HG02678 (cell line): ENCODE results near the gene OLR1.
A peak's percentile ranks its signal among the peaks of the same experiment; 100 is the strongest.
"Not testable (repeated sequence)": the region's sequence is repeated elsewhere in the genome, so short reads cannot be mapped to it uniquely, and the experiment has no call there.

ENCODE experiments used
- ATAC-seq: cut with Tn5 transposase; IDR thresholded peaks from one replicate; pipeline ENCODE4 v1.9.1; 2021; ENCODE audit warnings: mild to moderate bottlenecking, moderate library complexity; ENCODE audit not compliant: unreplicated experiment

The OLR1 gene

DNA sequence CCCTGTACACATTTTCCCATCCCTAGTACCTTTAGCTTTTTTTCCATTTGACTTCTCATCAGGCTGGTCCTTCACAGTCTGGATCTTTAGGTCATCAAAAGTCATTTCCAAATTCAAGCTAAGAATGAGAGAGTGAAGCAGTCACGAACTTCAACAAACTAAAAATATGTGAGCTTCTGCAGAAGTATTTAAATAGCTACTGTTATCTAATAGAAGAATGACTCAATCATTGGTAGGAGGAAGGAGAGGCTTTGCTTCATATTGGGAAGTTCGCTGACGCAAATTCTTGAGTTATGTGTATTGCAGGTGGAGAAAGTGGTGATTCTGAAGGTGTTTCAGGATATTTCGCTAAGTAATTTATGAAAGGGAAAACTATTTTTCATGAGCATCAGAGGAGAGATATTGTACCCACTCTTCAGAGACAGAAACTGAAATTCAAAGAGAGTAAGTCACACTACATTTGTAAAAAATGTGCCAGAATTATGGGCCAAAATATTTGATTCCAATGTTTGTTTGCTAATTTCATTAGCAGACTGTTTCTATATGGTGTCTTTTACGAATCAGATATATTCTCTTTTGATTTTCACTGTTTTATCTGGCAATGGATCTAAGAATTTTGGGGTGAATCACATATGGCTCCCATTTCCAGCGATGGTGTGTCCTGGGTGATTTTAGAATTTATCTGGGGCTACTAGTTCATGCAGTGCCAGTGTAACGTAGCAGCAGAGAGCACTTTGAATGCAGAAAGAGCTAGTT is at the start of gene OLR1:
Gene OLR1 (minus strand): TSS at position 160 of the 756 bp plus-strand sequence. CDS start 55 bp downstream, at position 105.
- no peak for ATAC-seq

DNA sequence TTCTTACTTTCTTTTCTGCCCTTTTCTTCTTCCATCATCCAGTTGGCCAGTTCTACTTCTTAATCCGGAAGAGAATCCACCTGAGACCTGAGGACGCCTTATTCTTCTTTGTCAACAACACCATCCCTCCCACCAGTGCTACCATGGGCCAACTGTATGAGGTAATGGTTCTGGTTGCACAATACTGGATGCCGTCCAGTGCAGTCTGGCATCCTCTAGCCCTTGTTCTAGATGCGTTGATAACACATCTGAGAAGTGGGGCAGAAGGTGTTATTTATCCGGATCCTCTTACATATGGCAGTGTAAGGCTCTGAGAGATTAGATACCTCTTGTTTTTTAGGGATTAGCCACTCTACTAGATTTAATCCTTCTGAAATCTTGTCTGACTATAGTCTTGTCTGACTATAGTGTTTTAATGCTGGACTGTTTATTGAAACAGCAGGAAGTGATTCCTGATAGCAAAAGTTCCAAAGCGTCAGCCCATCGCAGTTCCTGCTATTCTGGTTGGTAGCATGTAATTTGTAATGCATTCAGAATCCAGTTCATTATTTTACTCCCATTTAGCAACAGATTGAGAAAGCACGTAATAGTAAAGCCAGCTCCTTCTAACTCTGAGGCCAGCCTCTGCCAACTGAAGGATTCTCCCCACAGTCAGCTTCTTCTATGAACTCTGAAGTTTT is 48.6 kb upstream of the OLR1 start:
- ATAC-seq, result no peak

DNA sequence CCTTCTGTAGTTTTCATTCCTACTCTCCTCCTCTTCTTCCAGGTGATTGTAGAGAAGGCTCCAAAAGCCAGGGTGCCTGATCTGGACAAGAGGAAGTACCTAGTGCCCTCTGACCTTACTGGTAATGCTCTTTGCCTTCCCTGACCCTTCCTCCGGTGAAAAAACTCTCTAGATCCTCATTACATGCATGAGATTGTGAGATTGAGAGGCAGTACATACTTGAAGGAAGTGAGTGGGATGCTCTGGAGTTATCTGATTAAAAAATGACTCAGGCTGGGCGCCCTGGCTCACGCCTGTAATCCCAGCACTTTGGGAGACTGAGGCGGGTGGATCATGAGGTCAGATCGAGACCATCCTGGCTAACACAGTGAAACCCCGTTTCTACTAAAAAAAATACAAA is 46.1 kb upstream of the OLR1 start:
- no peak for ATAC-seq

DNA sequence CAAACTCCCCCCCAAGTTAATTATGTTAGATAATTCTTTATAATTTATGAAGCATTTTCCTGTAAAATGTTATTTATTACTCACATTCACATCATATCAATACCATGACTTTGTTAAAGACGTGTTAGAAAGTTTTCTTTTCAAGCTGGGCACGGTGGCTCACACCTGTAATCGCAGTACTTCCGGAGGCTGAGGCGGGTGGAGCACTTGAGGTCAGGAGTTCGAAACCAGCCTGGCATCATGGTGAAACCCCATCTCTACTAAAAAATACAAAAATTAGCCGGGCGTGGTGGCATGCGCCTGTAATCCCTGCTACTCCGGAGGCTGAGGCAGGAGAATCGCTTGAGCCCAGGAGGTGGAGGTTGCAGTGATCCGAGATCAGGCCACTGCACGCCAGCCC is 44.0 kb upstream of the OLR1 start:
- not testable (repeated sequence) for ATAC-seq

DNA sequence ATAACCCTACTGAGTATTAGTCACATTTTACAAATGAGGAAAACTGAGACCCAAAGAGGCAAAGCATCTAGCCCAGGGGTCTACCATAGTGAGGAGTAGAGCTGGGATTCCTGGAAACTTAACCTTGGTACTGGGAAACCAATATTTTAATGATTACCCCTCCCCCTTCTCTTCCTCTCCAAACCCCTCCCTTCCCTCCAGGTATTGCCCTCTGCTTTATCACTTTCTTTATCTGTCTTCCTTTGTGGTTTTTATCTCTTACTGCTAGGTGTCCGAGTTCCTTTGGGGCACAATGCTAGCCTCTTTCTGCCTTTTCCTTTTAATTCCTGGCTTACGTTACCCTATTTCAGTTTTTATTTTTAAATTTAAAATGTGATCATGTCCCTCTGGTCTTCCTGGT is 43.5 kb upstream of the OLR1 start:
- ATAC-seq, result no peak

DNA sequence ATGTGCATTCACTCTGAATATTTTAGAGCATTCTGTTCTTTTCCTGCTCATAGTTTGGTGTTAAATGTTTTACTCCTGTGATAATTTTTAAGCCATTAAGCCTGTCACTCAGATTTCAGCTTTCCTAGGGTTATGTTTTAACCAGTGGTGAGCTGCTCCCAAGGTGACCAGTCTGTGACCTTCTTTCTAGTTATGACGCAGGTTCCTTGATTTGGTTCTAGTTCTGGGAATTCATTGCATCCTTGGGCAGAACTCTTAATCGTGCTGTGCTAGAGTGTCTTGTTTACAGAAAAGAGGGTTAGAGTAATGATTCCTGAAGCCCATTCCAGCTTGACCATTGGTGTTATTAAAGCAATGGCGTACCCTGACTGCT is 42.9 kb upstream of the OLR1 start:
- no peak for ATAC-seq

DNA sequence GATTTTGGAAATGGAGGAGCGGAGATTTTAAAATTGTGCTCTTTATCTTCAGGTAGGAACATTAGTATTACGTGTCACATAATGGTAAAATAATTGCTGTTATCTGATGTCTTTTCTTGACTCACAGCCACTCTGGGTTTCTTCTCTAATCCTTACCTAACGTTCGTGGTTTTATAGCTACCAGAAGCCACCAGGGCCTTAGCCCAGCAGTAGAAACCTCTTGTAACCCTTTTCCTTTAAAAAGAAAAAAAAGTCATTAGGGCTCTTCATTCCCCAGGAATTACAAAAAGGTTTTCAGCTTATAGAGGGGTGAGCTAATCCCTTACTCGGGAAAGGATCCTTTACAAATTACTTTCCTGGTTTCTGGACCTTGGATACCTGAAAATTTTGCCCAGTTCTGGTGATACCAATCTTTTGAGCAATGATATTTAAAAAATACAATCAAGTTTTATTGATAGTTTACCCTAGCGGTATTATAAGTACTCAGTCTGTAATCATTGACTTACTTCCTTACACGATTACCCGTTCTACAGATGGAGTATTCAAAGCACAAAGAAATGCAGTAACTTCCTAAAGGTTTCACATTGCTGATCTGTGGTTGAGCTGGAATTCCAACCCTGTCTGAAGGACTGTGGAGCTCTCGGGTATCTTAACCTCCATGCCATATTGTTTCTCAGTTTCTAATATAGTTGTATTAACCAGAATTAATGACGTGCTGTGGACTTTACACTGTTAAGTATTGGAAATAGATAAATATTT is 42.4 kb upstream of the OLR1 start:
- no peak for ATAC-seq

DNA sequence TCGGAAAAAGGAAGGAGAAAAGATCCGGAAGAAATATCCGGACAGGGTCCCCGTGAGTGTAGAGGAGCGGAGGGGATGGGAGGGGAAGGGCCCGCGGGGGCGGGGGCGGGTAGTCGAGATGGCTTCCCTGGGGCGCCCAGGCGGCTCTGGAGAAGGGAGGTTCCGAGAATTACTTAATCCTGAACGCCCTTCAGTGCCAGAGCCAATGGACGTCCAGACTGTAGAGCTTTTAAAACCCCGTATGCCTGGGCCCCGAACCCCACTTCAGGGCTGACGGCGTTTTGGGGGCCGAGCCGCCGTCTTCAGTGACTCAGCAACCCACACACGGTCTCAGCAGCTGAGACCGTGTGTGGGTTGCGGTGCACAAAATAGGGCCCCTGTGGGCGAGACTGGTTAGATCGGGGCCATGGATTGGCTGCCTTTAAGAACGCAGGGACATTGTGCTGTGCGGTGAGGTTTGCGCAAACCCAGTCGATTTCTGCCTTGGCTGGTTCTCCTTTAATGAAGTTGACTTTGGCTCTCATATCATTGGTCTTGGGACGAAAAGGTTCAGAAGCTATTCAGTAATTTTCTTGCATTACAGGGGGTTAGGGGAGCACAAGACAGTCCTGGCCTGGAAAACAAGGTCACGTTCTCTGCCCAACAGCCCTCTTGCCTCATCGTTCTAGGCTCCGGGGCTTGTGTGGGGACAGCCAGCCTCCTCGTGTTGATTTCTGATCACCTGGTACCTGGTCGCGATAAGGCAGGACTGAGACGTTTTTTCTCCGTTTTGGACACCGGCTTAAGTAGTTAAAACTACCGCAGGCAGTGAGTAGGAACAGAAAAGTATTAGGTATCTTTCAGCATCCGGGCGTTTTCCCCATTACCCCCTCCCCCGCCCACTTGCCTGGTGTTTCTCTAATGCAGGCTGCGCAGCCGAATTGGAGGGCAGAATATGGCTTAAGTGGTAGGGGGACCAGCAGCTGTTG is 41.5 kb upstream of the OLR1 start:
- peak; percentile 48 for ATAC-seq

DNA sequence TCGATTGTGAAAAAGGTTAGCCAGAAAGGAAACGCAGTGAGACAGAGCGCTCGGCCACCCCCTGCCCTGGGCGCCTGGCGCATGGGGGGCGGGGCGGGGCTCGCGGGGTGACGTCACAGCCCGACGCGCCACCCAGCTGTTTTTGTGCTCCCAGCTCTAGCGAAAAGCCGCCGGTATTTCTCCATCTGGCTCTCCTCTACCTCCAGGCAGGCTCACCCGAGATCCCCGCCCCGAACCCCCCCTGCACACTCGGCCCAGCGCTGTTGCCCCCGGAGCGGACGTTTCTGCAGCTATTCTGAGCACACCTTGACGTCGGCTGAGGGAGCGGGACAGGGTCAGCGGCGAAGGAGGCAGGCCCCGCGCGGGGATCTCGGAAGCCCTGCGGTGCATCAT is 40.8 kb upstream of the OLR1 start, which contains the start of gene GABARAPL1:
Gene GABARAPL1 (plus strand): TSS at position 139 of the 393 bp plus-strand sequence. CDS start 253 bp downstream, at position 392.
- ATAC-seq, result peak; percentile 69

DNA sequence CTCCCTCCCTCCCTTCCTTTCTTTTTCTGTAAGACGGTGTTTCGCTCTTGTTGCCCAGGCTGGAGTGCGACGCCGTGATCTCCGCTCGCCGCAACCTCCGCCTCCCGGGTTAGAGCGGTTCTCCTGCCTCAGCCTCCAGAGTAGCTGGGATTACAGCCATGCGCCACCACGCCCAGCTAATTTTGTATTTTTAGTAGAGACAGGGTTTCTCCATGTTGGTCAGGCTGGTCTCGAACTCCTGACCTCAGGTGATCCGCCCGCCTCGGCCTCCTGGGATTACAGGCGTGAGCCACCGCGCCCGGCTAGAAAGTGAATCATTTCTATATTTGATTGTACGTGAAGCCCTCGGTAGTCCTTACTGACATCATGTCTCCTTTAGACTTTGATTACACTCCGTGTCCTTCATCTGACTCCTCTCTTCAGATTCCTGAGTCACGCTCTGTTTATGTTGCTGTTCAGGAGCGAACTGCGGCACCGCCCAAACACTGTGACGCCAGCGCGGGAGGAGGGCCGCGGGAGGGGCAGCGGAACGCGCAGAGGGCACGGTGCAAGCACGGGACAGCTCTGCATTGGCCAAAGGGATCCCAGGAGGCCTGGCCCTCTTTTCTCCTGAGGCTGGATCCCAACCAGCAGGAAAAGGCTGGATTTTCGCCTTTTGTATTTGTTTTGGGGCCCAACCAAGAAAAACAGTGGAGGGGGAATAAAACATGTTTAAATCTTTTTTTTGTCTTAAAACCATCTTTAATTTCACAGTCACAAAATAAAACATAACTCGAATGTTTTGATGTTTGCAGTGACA is 40.2 kb upstream of the OLR1 start:
- peak; percentile 69 for ATAC-seq

DNA sequence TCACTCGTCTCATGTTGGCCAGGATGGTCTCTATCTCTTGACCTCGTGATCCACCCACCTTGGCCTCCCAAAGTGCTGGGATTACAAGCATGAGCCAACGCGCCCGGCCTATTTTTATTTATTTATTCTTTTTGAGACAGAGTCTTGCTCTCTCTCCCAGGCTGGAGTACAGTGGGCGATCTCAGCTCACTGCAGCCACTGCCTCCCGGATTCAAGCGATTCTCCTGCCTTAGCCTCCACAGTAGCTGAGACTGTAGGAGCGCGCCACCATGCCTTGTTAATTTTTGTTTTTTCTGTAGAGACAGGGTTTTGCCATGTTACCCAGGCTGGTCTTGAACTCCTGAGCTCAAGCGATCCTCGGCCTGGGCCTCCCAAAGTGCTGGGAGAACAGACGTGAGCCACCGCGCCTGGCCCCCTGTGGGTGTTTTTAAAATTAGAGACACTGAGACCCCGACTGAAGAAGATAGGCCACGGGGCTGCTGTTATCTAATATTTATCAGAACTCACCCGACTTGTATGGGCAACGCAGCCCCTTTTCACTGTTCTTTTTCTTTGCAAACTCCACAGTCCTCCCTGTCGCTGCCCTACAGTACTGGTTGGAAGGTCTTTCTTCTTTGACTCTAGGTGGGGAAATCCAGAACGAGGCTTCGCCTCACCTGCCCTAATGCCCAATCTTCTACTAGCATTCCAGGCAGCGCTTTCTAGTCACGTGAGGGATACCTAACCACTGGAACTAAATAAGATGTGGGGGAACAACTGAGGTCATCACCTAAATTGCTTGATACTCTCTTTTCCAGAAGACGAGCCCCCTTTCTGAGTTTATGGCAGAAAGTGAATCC is 39.4 kb upstream of the OLR1 start:
- no peak for ATAC-seq

DNA sequence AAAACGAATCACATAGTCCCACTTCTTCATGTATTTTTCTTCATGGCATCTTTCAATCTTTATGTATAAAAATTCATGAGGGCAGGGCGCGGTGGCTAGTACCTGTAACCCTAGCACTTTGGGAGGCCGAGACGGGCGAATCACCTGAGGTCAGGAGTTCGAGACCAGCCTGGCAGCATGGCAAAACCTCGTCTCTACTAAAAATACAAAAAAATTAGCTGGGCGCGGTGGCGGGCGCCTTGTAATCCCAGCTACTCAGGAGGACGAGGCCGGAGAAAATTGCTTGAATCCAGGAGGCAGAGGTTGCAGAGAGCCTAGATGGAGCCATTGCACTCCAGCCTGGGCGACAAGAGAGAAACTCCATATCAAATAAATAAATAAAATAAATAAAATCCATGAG is 38.3 kb upstream of the OLR1 start:
- no peak for ATAC-seq

DNA sequence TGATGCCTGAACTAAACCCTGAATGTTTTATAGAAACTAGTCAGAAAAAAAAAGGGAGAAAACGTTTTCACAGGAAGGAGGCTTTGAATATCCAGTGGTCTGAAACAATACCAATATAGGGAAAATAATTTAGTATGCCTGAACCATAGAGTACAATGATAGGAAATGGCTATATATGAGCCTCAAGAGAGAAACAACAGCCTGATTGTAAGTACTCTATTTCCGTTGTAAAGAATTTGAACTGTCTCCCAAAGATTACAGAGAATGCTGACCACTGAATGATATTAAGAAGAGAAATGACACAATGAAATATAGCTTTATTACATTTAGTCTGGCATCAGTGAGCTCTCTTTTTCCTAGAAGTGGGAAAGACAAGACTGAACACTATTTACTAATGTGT is 35.2 kb upstream of the OLR1 start:
- no peak for ATAC-seq

DNA sequence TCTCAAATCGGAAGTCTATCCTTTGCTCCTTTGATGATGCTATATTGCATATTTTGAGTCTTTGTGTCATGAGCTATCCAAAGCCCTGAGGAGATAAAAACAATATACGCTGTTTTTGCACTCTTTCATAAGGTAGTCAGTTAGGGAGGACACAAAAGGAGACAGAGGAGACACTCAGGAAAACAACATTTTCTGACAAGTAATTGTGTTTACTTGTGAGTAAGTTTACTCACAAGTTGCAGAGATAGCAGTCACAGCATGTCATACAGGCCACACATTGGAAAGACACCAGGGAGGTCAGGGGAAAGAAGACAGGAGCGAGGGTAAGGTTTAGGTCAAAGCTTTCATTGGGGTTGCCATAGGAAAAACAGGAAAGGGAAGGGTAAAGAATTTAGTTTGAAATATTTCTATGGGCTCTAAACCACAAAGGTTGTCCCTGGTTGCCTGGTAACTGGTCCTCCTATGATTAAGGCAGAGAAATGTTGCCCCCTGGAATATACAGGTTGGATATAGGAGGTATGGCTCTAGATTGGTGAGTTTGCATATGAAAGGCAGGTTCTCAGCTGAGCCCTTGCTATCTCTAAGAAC is 33.4 kb upstream of the OLR1 start:
- ATAC-seq, result no peak

DNA sequence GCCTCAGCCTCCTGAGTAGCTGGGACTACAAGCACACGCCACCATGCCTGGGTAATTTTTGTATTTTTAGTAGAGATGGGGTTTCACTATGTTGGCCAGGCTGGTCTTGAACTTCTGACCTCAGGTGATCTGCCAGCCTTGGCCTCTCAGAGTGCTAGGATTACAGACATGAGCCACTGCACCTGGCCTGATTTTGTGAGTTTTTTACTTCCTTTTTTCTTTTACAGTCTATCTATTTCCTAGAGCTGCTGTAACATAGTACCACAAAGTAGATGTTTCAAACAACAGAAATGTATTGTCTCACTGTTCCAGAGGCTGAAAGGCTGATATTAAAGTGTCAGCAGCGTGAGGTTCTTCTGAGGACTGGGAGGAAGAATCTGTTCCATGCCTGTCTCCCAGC is 32.6 kb upstream of the OLR1 start:
- ATAC-seq, result not testable (repeated sequence)

DNA sequence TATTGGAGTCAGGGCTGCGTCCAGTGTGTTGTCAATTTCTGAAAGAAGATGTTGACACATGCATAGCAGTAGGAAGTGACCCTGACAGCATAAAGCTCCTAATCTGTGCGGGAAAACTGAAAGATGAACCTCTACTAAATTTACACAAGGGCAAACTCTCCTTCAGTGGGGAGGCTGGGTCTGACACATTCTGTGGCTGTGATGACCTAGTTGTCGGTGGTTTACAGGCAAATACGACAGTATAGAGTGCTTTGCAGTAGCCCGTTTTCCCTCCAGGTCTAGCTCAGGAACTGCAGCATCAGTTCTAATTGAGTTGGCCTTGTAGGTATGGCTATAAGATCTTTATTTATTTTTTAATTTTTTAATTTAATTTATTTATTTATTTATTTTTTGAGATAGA is 25.9 kb upstream of the OLR1 start:
- no peak for ATAC-seq

DNA sequence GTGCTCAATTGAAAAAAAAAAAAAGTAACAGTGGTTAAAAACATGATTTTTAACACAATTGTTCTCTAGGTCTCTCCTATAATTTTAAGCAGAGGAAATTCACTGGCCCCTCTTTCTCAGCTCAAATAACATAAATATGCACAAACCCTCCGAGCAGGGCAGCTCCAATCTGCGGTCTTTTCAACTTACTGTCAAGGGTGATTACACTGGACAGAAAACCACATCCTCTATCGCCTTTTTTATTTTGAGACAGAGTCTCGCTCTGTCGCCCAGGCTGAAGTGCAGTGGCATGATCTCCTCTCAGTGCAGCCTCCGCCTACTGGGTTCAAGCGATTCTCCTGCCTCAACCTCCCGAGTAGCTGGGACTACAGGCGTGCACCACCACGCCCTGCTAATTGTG is 24.3 kb upstream of the OLR1 start:
- peak; percentile 74 for ATAC-seq

DNA sequence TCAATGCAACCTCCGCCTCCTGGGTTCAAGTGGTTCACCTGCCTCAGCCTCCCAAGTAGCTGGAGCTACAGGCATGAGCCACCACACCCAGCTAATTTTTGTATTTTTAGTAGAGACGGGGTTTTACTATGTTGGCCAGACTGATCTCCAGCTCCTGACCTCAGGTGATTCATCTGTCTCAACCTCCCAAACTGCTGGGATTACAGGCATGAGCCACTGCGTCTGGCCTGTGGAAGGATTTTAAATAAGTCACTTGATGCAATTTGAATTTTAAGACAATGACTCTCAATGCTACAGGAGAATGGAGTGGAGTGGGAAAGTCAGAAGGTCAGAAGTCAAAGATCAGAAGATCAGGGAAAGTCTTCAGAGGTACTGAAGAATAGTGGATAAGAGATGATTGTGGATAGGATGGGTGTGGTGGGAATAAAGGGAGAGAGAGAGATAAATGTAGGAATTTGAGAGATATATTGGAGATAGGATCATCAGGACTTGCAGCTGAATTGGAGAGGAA is 22.3 kb upstream of the OLR1 start:
- ATAC-seq, result no peak
